AG04449 (cell line): ENCODE results near the gene HOXA10.

Source experiments
- CTCF ChIA-PET: fragments of 350-600 bp; formaldehyde crosslinking; extraction: SDS; loops from one replicate; lab custom pipeline; 2021; ENCODE audit warnings: antibody characterized with exemption; lab: Yijun Ruan, JAX
- POLR2A ChIA-PET: fragments of 400-600, 350-600 bp; formaldehyde crosslinking; extraction: SDS; loops from one replicate; lab custom pipeline; 2020; ENCODE audit warnings: antibody characterized with exemption, inconsistent platforms; lab: Yijun Ruan, JAX
- DNase-seq: peaks from one replicate; pipeline ENCODE4 v3.0.0-alpha.2; 2010; ENCODE audit warnings: low read depth, low spot score
- H3K4me3 ChIP-seq: 2 replicates; pipeline ENCODE4 v1.5.1; 2011; ENCODE audit warnings: low read depth, mild to moderate bottlenecking, control low read depth, low read length
- CTCF ChIP-seq: IDR thresholded peaks from one replicate; pipeline ENCODE4 v1.5.1; 2011; ENCODE audit warnings: mild to moderate bottlenecking, moderate library complexity, low read length, control low read depth, inconsistent platforms; ENCODE audit not compliant: insufficient read depth; ENCODE audit errors: missing control alignments

Gene HOXA10

GRCh38 chr7:27145914-27146412 lies 28.2 kb downstream of the HOXA10 start:
- ChIA-PET CTCF (interaction anchor here (1.1 to 6.5 kb wide), 6 partner anchors 16 to 464 kb away, joined by 3 to 71 read pairs (median 8); no protein-coding TSS in a partner anchor), POLR2A (no interaction called here)
- no peak for TF ChIP-seq CTCF
- no peak for DNase-seq
- no peak overlapping the region for H3K4me3 ChIP-seq

GRCh38 chr7:27145165-27145913 lies 28.8 kb downstream of the HOXA10 start:
- ChIA-PET POLR2A (no interaction called here), CTCF (interaction anchor here (1.1 to 6.6 kb wide), 8 partner anchors 10 to 464 kb away, joined by 3 to 71 read pairs (median 22); partner anchors contain the start of genes HOXA4 and HOXA7)
- no peak for TF ChIP-seq CTCF
- H3K4me3 ChIP-seq, result no peak overlapping the region
- no peak for DNase-seq

GRCh38 chr7:27144781-27145164 lies 29.3 kb downstream of the HOXA10 start:
- CTCF ChIA-PET, result interaction anchor here (1.1 to 6.6 kb wide), 9 partner anchors 11 to 470 kb away, joined by 3 to 71 read pairs (median 19); partner anchors contain the start of genes HOXA4 and HOXA7

GRCh38 chr7:27143950-27144780 lies 30.0 kb downstream of the HOXA10 start:
- no peak overlapping the region for H3K4me3 ChIP-seq
- no peak for TF ChIP-seq CTCF
- CTCF ChIA-PET, result interaction anchor here (0.7 to 6.6 kb wide), 17 partner anchors 11 to 774 kb away, joined by 3 to 71 read pairs (median 4); partner anchors contain the start of genes HOXA4 and HOXA7
- DNase-seq, result no peak
- POLR2A ChIA-PET, result no interaction called here

More at GRCh38 chr7:27144781-27145164, 29.3 kb downstream of the HOXA10 start:
- no peak for DNase-seq
- no peak for TF ChIP-seq CTCF
- H3K4me3 ChIP-seq, result no peak overlapping the region
- POLR2A ChIA-PET, result no interaction called here

- POLR2A ChIA-PET, result no interaction called here
Observed at GRCh38 chr7:27143023-27143949, 30.8 kb downstream of the HOXA10 start, which contains the start of gene HOXA5. TSS of gene HOXA5 (minus strand) at chr7:27143681. CDS start at chr7:27143607, 74 bp downstream.

More at GRCh38 chr7:27143023-27143949, 30.8 kb downstream of the HOXA10 start, which contains the start of gene HOXA5:
- CTCF ChIA-PET, result interaction anchor here (0.6 to 6.6 kb wide), 21 partner anchors 7 to 773 kb away, joined by 3 to 71 read pairs (median 3); partner anchors contain the start of genes HOXA3, HOXA4 and HOXA7
- H3K4me3 ChIP-seq, result peak within 1 kb of the TSS; percentile 48
- no peak for DNase-seq
- peak; percentile 59 for TF ChIP-seq CTCF
